ENCODE data around the gene ARHGEF4.

- no peak for TF ChIP-seq CTCF (IDR thresholded peaks at IDR 0.05; ENCODE audit: extremely low read depth in 1 of 2, insufficient read depth in 1 of 2, low read depth in 1 of 2, low read length in 2 of 2)
- TF ChIP-seq POLR2A (IDR thresholded peaks at IDR 0.05; ENCODE audit: low read depth, low read length) = no peak
Measured at GRCh38 chr2:130870779-130871178, 34.1 kb downstream of the ARHGEF4 start.

All from endothelial cell of umbilical vein (primary cell).